Measurements from ENCODE around the gene RABGAP1. TPM values are rescaled to one million over a fixed set of nuclear protein-coding genes. Genes with fewer than 3 reads are reported as not detected.
"Not testable (repeated sequence)": the region's sequence is repeated elsewhere in the genome, so short reads cannot be mapped to it uniquely, and the experiment has no call there.

RABGAP1 gene
- total RNA-seq, result 55.8 TPM

DNA sequence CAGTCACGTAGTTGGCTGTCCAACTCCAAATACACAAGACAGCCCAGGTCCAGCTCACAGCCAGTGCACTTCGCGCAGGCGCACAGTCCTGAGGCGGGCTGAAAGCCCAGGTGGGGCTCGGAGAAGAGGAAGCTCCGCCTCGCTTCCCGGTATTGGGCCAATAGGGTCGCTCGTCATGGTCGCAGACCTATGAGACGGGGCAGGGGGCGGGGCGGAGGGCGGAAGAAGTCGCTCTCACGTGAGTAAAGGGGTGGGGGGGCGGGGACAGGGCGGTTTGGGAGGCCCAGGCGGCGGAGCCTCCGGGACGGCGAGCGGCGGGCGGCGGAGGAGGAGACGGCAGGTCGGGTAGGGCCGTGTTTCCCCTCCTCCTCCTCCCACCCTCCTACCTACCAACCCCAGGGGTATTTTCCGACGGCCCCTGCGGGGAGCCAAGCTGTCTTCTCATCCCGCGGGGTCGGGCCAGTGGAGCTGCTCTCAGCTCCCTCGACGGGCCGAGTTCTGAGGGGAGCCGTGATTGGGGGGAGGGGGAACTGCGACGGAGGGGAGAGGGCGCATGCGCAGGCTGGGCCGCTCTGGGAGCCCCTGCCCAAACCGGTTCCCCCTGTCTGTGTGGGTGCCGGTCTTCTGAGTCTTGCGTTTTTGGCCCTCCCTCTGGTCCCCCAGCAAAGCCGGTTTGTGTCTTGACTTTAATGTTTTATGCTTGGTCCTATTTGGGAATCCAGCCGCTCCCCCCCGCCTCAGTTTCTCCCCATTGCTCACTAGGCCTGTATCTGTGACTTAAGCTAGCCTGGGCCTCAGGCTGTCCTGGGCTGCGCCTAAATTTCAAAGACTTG, at the start of gene RABGAP1:
RABGAP1 (plus strand) TSS at position 272 of the 833 bp plus-strand sequence. CDS start 16,040 bp downstream, outside the sequence.
- Histone ChIP-seq H3K4me3 (ENCODE audit: low read length in 3 of 3) (peak within 1 kb of the TSS; percentile 81 to 94 (median 88)), H3K36me3 (ENCODE audit: control insufficient read depth in 3 of 3, insufficient read depth in 3 of 3, low read length in 3 of 3) (peaks cover 3 to 12% (median 7%) of the 10 kb centered on the region in 3 donors), H3K27me3 (ENCODE audit: control insufficient read depth in 3 of 3, insufficient read depth in 3 of 3, low read length in 3 of 3) (no peaks in the 10 kb centered on the region), H3K4me1 (ENCODE audit: control insufficient read depth in 3 of 3, insufficient read depth in 3 of 3, low read length in 3 of 3) (peaks cover 13 to 18% (median 14%) of the 10 kb centered on the region in 3 donors), H3K9ac (ENCODE audit: low read depth in 1 of 3, low read length in 3 of 3) (peak within 1 kb of the TSS; percentile 84 to 93 (median 88)), H3K27ac (ENCODE audit: low read depth, low read length) (peak within 1 kb of the TSS; percentile 90), H3K9me3 (ENCODE audit: control insufficient read depth in 3 of 3, low read length in 3 of 3) (no peaks in the 10 kb centered on the region)

DNA sequence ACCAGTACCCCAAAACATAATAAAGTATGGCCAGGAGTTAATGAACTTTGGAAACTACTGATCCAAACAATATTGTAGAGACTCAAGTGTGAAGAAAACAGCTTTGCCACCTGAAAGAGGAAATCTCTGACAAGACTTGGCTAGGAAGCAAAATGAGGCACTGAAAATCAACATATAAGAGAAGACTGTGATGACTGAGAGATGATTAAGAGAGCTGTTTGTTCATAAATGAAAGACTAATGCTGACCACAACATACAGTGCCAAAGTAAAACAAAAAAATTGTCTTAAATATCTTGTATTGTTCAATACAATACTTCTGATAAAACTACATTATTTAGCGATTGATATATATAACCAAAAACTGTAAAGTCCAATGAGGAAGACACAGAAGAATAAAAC, 42.9 kb upstream of the RABGAP1 start:
- H3K27me3 ChIP-seq (ENCODE audit: control insufficient read depth in 3 of 3, insufficient read depth in 3 of 3, low read length in 3 of 3), result no peaks in the 10 kb centered on the region
- H3K9me3 ChIP-seq (ENCODE audit: control insufficient read depth in 3 of 3, low read length in 3 of 3), result no peaks in the 10 kb centered on the region
- no peak overlapping the region for H3K4me3 ChIP-seq (ENCODE audit: low read length in 3 of 3)
- no peak overlapping the region for H3K27ac ChIP-seq (ENCODE audit: low read depth, low read length)
- H3K4me1 ChIP-seq (ENCODE audit: control insufficient read depth in 3 of 3, insufficient read depth in 3 of 3, low read length in 3 of 3), result peaks cover 0 to 8% (median under 1%) of the 10 kb centered on the region in 3 donors
- no peak overlapping the region for H3K9ac ChIP-seq (ENCODE audit: low read depth in 1 of 3, low read length in 3 of 3)
- peaks cover 5 to 8% (median 7%) of the 10 kb centered on the region in 3 donors for H3K36me3 ChIP-seq (ENCODE audit: control insufficient read depth in 3 of 3, insufficient read depth in 3 of 3, low read length in 3 of 3)

DNA sequence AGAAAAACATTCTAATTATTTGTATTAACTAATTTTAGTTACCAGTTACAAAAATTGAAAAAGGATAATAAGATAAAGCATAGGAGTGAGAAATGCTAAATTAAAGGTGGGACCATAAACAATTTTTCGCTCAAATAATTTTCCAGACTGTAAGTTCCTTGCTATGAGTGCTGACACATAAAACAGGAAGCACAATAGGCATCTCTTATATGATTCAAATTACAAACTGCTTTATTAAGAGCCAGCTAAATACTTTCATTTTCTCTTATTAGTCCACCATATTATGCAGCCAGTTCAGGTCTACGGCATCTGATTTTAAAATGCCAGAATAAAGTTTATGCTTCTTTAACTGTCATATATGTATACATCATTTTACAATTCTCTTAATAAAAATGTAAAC, 40.0 kb upstream of the RABGAP1 start:
- no peaks in the 10 kb centered on the region for H3K9me3 ChIP-seq (ENCODE audit: control insufficient read depth in 3 of 3, low read length in 3 of 3)
- H3K4me1 ChIP-seq (ENCODE audit: control insufficient read depth in 3 of 3, insufficient read depth in 3 of 3, low read length in 3 of 3), result peaks cover 5 to 24% (median 12%) of the 10 kb centered on the region in 3 donors
- no peak overlapping the region for H3K27ac ChIP-seq (ENCODE audit: low read depth, low read length)
- peaks cover 0 to 4% (median 2%) of the 10 kb centered on the region in 3 donors for H3K36me3 ChIP-seq (ENCODE audit: control insufficient read depth in 3 of 3, insufficient read depth in 3 of 3, low read length in 3 of 3)
- H3K27me3 ChIP-seq (ENCODE audit: control insufficient read depth in 3 of 3, insufficient read depth in 3 of 3, low read length in 3 of 3), result no peaks in the 10 kb centered on the region
- no peak overlapping the region for H3K9ac ChIP-seq (ENCODE audit: low read depth in 1 of 3, low read length in 3 of 3)
- H3K4me3 ChIP-seq (ENCODE audit: low read length in 3 of 3), result no peak overlapping the region

GRCh38 chr9:122904466-122904822, 36.4 kb upstream of the RABGAP1 start:
- H3K4me1 ChIP-seq (ENCODE audit: control insufficient read depth in 3 of 3, insufficient read depth in 3 of 3, low read length in 3 of 3), result peaks cover 5 to 20% (median 12%) of the 10 kb centered on the region in 3 donors
- no peaks in the 10 kb centered on the region for H3K9me3 ChIP-seq (ENCODE audit: control insufficient read depth in 3 of 3, low read length in 3 of 3)
- peak overlapping the region; percentile 87 to 96 (median 94) for H3K9ac ChIP-seq (ENCODE audit: low read depth in 1 of 3, low read length in 3 of 3)
- H3K36me3 ChIP-seq (ENCODE audit: control insufficient read depth in 3 of 3, insufficient read depth in 3 of 3, low read length in 3 of 3), result no peaks in the 10 kb centered on the region
- H3K27me3 ChIP-seq (ENCODE audit: control insufficient read depth in 3 of 3, insufficient read depth in 3 of 3, low read length in 3 of 3), result no peaks in the 10 kb centered on the region
- H3K27ac ChIP-seq (ENCODE audit: low read depth, low read length), result peak overlapping the region; percentile 85
- peak overlapping the region; percentile 75 to 93 (median 87) for H3K4me3 ChIP-seq (ENCODE audit: low read length in 3 of 3)

DNA sequence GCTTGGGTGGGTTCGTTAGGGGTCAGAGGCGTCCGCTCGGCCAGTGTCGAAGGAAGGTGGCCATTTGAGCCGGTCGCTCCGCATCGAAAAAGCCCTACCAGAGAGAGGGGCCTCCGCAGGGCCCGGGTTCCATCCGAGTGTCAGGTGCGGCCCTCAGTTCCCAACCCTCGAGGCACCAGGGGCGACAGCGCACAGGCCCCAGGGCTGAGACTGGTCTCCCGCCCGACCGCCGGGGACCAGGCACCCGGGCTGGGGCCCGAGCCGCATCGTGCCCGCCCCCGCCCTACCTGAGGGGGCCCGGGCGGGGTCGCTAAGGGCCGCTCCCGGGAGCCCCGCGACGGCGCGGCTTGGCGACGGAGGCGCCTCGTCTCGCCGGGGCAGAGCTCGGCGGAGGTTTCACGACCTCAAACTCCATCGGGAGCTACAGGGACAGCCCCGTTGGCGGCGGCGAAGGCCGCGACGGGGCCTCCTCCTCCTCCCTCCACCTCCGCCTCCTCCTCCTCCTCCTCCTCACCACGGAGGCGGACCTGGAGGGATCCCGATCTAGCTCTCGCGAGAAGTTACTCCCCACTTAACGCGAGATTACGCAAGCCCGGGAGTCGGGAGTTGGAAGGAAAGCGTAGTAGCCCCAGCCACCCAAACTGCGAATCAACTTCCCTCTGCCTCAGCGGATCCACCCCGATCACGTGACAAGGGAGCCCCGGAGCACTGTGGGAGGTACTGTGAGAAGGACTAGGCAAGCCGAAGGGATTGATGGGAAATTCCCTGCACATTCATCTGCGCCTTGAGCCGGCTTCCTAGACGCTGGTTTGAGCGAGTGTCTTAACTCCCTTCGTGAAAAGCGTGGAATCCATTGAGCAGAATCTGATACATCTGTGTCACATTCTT, 35.8 kb upstream of the RABGAP1 start, which contains the start of gene RC3H2:
RC3H2 (minus strand) TSS at position 537 of the 888 bp plus-strand sequence. CDS start 7,850 bp downstream, outside the sequence.
- H3K27ac ChIP-seq (ENCODE audit: low read depth, low read length), result peak within 1 kb of the TSS; percentile 85
- no peaks in the 10 kb centered on the region for H3K9me3 ChIP-seq (ENCODE audit: control insufficient read depth in 3 of 3, low read length in 3 of 3)
- peak within 1 kb of the TSS; percentile 87 to 96 (median 94) for H3K9ac ChIP-seq (ENCODE audit: low read depth in 1 of 3, low read length in 3 of 3)
- no peaks in the 10 kb centered on the region for H3K27me3 ChIP-seq (ENCODE audit: control insufficient read depth in 3 of 3, insufficient read depth in 3 of 3, low read length in 3 of 3)
- H3K4me1 ChIP-seq (ENCODE audit: control insufficient read depth in 3 of 3, insufficient read depth in 3 of 3, low read length in 3 of 3), result peaks cover 5 to 20% (median 12%) of the 10 kb centered on the region in 3 donors
- peak within 1 kb of the TSS; percentile 75 to 93 (median 87) for H3K4me3 ChIP-seq (ENCODE audit: low read length in 3 of 3)
- peaks cover 0 to 2% (median 0%) of the 10 kb centered on the region in 3 donors for H3K36me3 ChIP-seq (ENCODE audit: control insufficient read depth in 3 of 3, insufficient read depth in 3 of 3, low read length in 3 of 3)

DNA sequence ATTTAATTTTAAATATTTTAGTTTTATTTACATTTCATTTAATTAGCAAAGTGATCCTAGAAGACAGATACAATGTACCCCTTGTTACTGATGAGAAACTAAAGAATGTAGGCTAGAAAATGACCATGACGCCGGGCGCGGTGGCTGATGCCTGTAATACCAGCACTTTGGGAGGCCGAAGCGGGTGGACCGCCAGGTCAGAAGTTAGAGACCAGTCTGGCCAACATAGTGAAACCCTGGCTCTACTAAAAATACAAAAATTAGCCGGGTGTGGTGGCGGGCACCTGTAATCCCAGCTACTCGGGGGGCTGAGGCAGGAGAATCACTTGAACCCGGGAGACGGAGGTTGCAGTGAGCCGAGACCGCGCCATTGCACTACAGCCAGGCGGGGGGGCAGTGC, 34.7 kb upstream of the RABGAP1 start:
- H3K9me3 ChIP-seq (ENCODE audit: control insufficient read depth in 3 of 3, low read length in 3 of 3); H3K27me3 ChIP-seq (ENCODE audit: control insufficient read depth in 3 of 3, insufficient read depth in 3 of 3, low read length in 3 of 3); H3K27ac ChIP-seq (ENCODE audit: low read depth, low read length); H3K9ac ChIP-seq (ENCODE audit: low read depth in 1 of 3, low read length in 3 of 3); H3K4me3 ChIP-seq (ENCODE audit: low read length in 3 of 3): not testable (repeated sequence)
- Histone ChIP-seq H3K36me3 (ENCODE audit: control insufficient read depth in 3 of 3, insufficient read depth in 3 of 3, low read length in 3 of 3) (peaks cover 4 to 10% (median 6%) of the 10 kb centered on the region in 3 donors), H3K4me1 (ENCODE audit: control insufficient read depth in 3 of 3, insufficient read depth in 3 of 3, low read length in 3 of 3) (peaks cover 5 to 20% (median 12%) of the 10 kb centered on the region in 3 donors)

DNA sequence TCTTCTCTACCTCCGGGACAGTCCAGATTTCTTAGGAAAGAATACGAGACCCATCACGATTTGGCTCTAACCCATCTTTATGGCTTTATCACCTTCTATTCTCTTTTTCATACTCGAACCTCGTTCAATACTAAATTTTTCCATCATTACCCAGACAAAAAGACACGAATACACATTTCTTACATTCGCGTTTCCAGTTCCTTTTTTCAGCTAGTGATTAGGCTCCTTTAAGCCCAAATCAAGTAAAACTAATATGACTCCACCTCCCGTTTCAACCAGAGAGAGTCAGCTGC, 28.2 kb upstream of the RABGAP1 start:
- peak overlapping the region; percentile 86 to 96 (median 93) for H3K9ac ChIP-seq (ENCODE audit: low read depth in 1 of 3, low read length in 3 of 3)
- peak overlapping the region; percentile 58 for H3K27ac ChIP-seq (ENCODE audit: low read depth, low read length)
- no peaks in the 10 kb centered on the region for H3K27me3 ChIP-seq (ENCODE audit: control insufficient read depth in 3 of 3, insufficient read depth in 3 of 3, low read length in 3 of 3)
- H3K4me3 ChIP-seq (ENCODE audit: low read length in 3 of 3), result peak overlapping the region; percentile 98 to 99 (median 99)
- H3K4me1 ChIP-seq (ENCODE audit: control insufficient read depth in 3 of 3, insufficient read depth in 3 of 3, low read length in 3 of 3), result peaks cover 7 to 16% (median 15%) of the 10 kb centered on the region in 3 donors
- peaks cover 6 to 17% (median 9%) of the 10 kb centered on the region in 3 donors for H3K36me3 ChIP-seq (ENCODE audit: control insufficient read depth in 3 of 3, insufficient read depth in 3 of 3, low read length in 3 of 3)
- H3K9me3 ChIP-seq (ENCODE audit: control insufficient read depth in 3 of 3, low read length in 3 of 3), result no peaks in the 10 kb centered on the region

DNA sequence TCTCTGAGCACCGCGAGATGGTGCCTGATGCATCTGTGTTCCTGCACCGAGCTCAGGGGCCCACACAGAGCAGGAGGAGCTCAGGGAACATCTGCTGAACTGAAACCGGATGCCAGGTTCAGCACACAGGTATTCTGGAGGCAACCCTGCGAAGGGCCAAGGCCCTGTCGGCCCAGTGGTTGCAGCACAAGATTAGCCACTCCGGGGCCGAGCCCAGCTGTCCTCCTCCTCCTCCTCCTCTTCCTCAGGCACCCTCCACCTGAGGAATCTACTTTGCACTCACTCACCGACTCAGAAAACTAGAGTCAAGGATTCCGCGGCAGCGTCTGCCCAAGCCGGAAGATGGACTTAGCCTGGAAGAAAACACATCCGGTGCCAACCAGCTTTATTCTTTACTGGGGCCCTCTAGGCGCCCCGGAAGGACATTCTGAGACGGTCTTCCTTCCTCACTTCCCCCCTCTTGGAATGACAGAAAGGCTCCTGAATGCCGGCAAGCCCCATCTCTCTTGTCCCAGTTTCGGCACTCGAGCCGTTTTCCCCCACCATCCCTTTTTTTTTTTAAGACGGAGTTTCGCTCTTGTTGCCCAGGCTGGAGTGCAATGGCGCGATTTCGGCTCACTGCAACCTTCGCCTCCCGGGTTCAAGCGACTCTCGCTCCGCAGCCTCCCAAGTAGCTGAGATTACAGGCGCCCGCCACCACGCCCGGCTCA, 27.7 kb upstream of the RABGAP1 start, which contains the start of gene ZBTB6:
ZBTB6 (minus strand) TSS at position 360 of the 710 bp plus-strand sequence. CDS start 1,251 bp downstream, outside the sequence.
- Histone ChIP-seq H3K27me3 (ENCODE audit: control insufficient read depth in 3 of 3, insufficient read depth in 3 of 3, low read length in 3 of 3) (no peaks in the 10 kb centered on the region), H3K4me1 (ENCODE audit: control insufficient read depth in 3 of 3, insufficient read depth in 3 of 3, low read length in 3 of 3) (peaks cover 7 to 16% (median 15%) of the 10 kb centered on the region in 3 donors), H3K9me3 (ENCODE audit: control insufficient read depth in 3 of 3, low read length in 3 of 3) (no peaks in the 10 kb centered on the region), H3K27ac (ENCODE audit: low read depth, low read length) (peak within 1 kb of the TSS; percentile 58), H3K9ac (ENCODE audit: low read depth in 1 of 3, low read length in 3 of 3) (peak within 1 kb of the TSS; percentile 86 to 96 (median 93)), H3K4me3 (ENCODE audit: low read length in 3 of 3) (peak within 1 kb of the TSS; percentile 98 to 99 (median 99)), H3K36me3 (ENCODE audit: control insufficient read depth in 3 of 3, insufficient read depth in 3 of 3, low read length in 3 of 3) (peaks cover 6 to 17% (median 9%) of the 10 kb centered on the region in 3 donors)

- no peak overlapping the region for H3K27ac ChIP-seq (ENCODE audit: low read depth, low read length)
- H3K27me3 ChIP-seq (ENCODE audit: control insufficient read depth in 3 of 3, insufficient read depth in 3 of 3, low read length in 3 of 3), result no peaks in the 10 kb centered on the region
- no peak overlapping the region for H3K9ac ChIP-seq (ENCODE audit: low read depth in 1 of 3, low read length in 3 of 3)
- peaks cover 2 to 4% (median 4%) of the 10 kb centered on the region in 3 donors for H3K4me1 ChIP-seq (ENCODE audit: control insufficient read depth in 3 of 3, insufficient read depth in 3 of 3, low read length in 3 of 3)
- no peaks in the 10 kb centered on the region for H3K9me3 ChIP-seq (ENCODE audit: control insufficient read depth in 3 of 3, low read length in 3 of 3)
- no peak overlapping the region for H3K4me3 ChIP-seq (ENCODE audit: low read length in 3 of 3)
- H3K36me3 ChIP-seq (ENCODE audit: control insufficient read depth in 3 of 3, insufficient read depth in 3 of 3, low read length in 3 of 3), result peaks cover 5 to 11% (median 7%) of the 10 kb centered on the region in 3 donors
Measured at GRCh38 chr9:122918310-122918709, 22.5 kb upstream of the RABGAP1 start.
